OCI-LY7 (cell line): ENCODE data around the gene PSMA2. TPM values are rescaled to one million over a fixed set of nuclear protein-coding genes. Genes with fewer than 3 reads are reported as not detected.

Source experiments
- BruUV-seq: library from RNA; stranded (reverse); fragments of 400-500 nt; replicated peaks from 2 replicates; lab custom pipeline; 2021; lab: Mats Ljungman, UMichigan
- CTCF ChIA-PET: fragments of 300-600 bp; sonication (Branson Sonifier 250); formaldehyde crosslinking; loops from one replicate; lab custom pipeline; 2022; ENCODE audit warnings: antibody characterized with exemption; ENCODE audit not compliant: unreplicated experiment; lab: Charles Lee
- POLR2A ChIA-PET: fragments of 300-600 bp; sonication (Branson Sonifier 250); formaldehyde crosslinking; loops from one replicate; lab custom pipeline; 2022; ENCODE audit warnings: antibody characterized with exemption; lab: Charles Lee
- DNase-seq: peaks from one replicate; pipeline ENCODE4 v3.0.0-alpha.2; 2015; ENCODE audit warnings: low spot score
- H2AFZ ChIP-seq: fragments of 200-600 bp; sonication (generic), shearing (Covaris generic); 2 replicates; pipeline ENCODE4 v1.6.1; 2014; ENCODE audit warnings: mild to moderate bottlenecking, antibody characterized with exemption, low read length, moderate library complexity
- H3K27ac ChIP-seq: fragments of 200-600 bp; sonication (generic); 2 replicates; pipeline ENCODE4 v1.5.1; 2014; ENCODE audit warnings: mixed run types, low read depth, mild to moderate bottlenecking, moderate library complexity, low read length, inconsistent platforms; ENCODE audit not compliant: poor library complexity, severe bottlenecking
- H3K36me3 ChIP-seq: fragments of 200-600 bp; sonication (generic); 2 replicates; pipeline ENCODE4 v1.6.1; 2014; ENCODE audit warnings: mild to moderate bottlenecking, antibody characterized with exemption, low read length, moderate library complexity, mixed read lengths; ENCODE audit not compliant: insufficient read depth
- H3K4me1 ChIP-seq: fragments of 200-600 bp; sonication (generic); 2 replicates; pipeline ENCODE4 v1.5.1; 2014; ENCODE audit warnings: mild to moderate bottlenecking, low read length; ENCODE audit not compliant: insufficient read depth, poor library complexity, severe bottlenecking
- H3K4me2 ChIP-seq: fragments of 200-600 bp; sonication (generic); 2 replicates; pipeline ENCODE4 v1.6.1; 2014; ENCODE audit warnings: mild to moderate bottlenecking, low read length
- H3K4me3 ChIP-seq: fragments of 200-600 bp; sonication (generic); 2 replicates; pipeline ENCODE4 v1.5.1; 2014; ENCODE audit warnings: mild to moderate bottlenecking, low read depth, low read length; ENCODE audit not compliant: poor library complexity, severe bottlenecking
- H3K79me2 ChIP-seq: fragments of 200-600 bp; sonication (generic); 2 replicates; pipeline ENCODE4 v1.6.1; 2016; ENCODE audit warnings: low read depth, mild to moderate bottlenecking, low read length, moderate library complexity, mixed read lengths; ENCODE audit not compliant: insufficient read depth
- H3K9me2 ChIP-seq: fragments of 200-600 bp; sonication (generic); 2 replicates; pipeline ENCODE4 v1.6.1; 2016; ENCODE audit warnings: mild to moderate bottlenecking, low read length, mixed read lengths; ENCODE audit not compliant: insufficient read depth
- H3K9me3 ChIP-seq: fragments of 200-600 bp; sonication (generic); 2 replicates; pipeline ENCODE4 v1.6.1; 2014; ENCODE audit warnings: mild to moderate bottlenecking, mixed run types, low read length, mixed read lengths
- H4K20me1 ChIP-seq: fragments of 200-600 bp; sonication (generic); 2 replicates; pipeline ENCODE4 v1.6.1; 2014; ENCODE audit warnings: mild to moderate bottlenecking, antibody characterized with exemption, low read length, moderate library complexity, mixed read lengths; ENCODE audit not compliant: insufficient read depth
- CTCF ChIP-seq: fragments of 200-600 bp; sonication (generic); conservative IDR thresholded peaks from 2 replicates; pipeline ENCODE4 v1.5.1; 2014; ENCODE audit warnings: mild to moderate bottlenecking, antibody characterized with exemption, low read length, moderate library complexity, mixed read lengths
- EZH2phosphoT487 ChIP-seq: fragments of 200-600 bp; sonication (generic); IDR thresholded peaks from 2 replicates; pipeline ENCODE4 v1.6.1; 2018; ENCODE audit warnings: low read depth, borderline replicate concordance, mild to moderate bottlenecking, mixed run types, antibody characterized with exemption, low read length, moderate library complexity, mixed read lengths
- intact Hi-C: fragments of 100-400 bp; cut with micrococcal nuclease; formaldehyde crosslinking; loops from one replicate; pipeline ENCODE4 v1.10.0; 2022; ENCODE audit not compliant: unreplicated experiment
- total RNA-seq, 2 experiments: library from RNA; depleted of rRNA in 1 of 2; stranded (reverse); fragments of >200 nt in 1 of 2; shearing (Covaris generic) in 1 of 2; gene quantifications; 2 replicates each; pipeline ENCODE4 v1.2.3, GENCODE V29; 2014 to 2022

Gene PSMA2
- total RNA-seq, 2 experiments from 2014 or later, result 45.7 to 145 TPM

GRCh38 chr7:42980514-42980913, 48.5 kb upstream of the PSMA2 start:
- Histone ChIP-seq H2AFZ (no peak overlapping the region), H3K9me2 (no peaks in the 10 kb centered on the region), H4K20me1 (no peaks in the 10 kb centered on the region), H3K79me2 (no peaks in the 10 kb centered on the region), H3K4me1 (no peaks in the 10 kb centered on the region), H3K4me2 (no peak overlapping the region), H3K36me3 (no peaks in the 10 kb centered on the region), H3K9me3 (no peaks in the 10 kb centered on the region), H3K27ac (no peak overlapping the region), H3K4me3 (no peak overlapping the region)
- POLR2A ChIA-PET, result no interaction called here
- TF ChIP-seq EZH2phosphoT487 (no peak), CTCF (no peak)
- DNase-seq, result no peak
- intact Hi-C loops, result no loop called here
- BruUV-seq, result no TSS peak
- CTCF ChIA-PET, result no interaction called here

DNA sequence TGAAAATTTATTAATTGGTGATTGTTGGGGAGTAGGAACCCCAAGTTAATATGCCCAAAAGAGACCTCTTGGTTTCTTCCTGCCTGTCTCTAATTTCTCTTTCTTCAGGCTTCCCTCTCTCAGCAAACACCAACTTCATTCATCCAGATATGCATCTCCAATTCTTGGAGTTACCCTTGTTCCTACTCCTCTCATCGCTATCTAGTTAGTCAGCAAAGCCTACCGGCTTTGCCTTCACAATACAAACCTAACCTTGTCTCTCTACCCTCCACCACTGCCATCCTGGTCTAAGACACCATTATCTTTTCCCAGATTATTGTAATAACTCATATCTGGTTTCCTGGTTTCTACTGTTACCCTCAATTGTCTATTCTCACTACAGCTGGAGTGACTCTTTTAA, 48.1 kb upstream of the PSMA2 start:
- ChIA-PET POLR2A (interaction anchor here (0.9 kb wide), 1 partner anchor 8 kb away, joined by 4 read pairs; no protein-coding TSS in a partner anchor), CTCF (no interaction called here)
- H3K9me2 ChIP-seq, result no peaks in the 10 kb centered on the region
- H3K79me2 ChIP-seq, result no peaks in the 10 kb centered on the region
- no peak overlapping the region for H2AFZ ChIP-seq
- H3K36me3 ChIP-seq, result no peaks in the 10 kb centered on the region
- no peaks in the 10 kb centered on the region for H3K9me3 ChIP-seq
- TF ChIP-seq CTCF (no peak), EZH2phosphoT487 (no peak)
- BruUV-seq, result no TSS peak
- H4K20me1 ChIP-seq, result no peaks in the 10 kb centered on the region
- no peak overlapping the region for H3K27ac ChIP-seq
- intact Hi-C loops, result no loop called here
- H3K4me1 ChIP-seq, result no peaks in the 10 kb centered on the region
- no peak for DNase-seq
- H3K4me3 ChIP-seq, result no peak overlapping the region
- no peak overlapping the region for H3K4me2 ChIP-seq

GRCh38 chr7:42978496-42978895, 46.5 kb upstream of the PSMA2 start:
- no TSS peak for BruUV-seq
- no peaks in the 10 kb centered on the region for H3K79me2 ChIP-seq
- no peaks in the 10 kb centered on the region for H3K9me2 ChIP-seq
- no peak overlapping the region for H3K4me2 ChIP-seq
- no peak overlapping the region for H2AFZ ChIP-seq
- DNase-seq, result no peak
- no peaks in the 10 kb centered on the region for H3K9me3 ChIP-seq
- H3K4me1 ChIP-seq, result no peaks in the 10 kb centered on the region
- CTCF ChIA-PET, result no interaction called here
- no peak for TF ChIP-seq CTCF
- no peak for TF ChIP-seq EZH2phosphoT487
- POLR2A ChIA-PET, result no interaction called here
- intact Hi-C loops, result no loop called here
- H3K36me3 ChIP-seq, result no peaks in the 10 kb centered on the region
- H4K20me1 ChIP-seq, result no peaks in the 10 kb centered on the region
- no peak overlapping the region for H3K4me3 ChIP-seq
- no peak overlapping the region for H3K27ac ChIP-seq
